ENCODE data around the gene VTA1.

DNA sequence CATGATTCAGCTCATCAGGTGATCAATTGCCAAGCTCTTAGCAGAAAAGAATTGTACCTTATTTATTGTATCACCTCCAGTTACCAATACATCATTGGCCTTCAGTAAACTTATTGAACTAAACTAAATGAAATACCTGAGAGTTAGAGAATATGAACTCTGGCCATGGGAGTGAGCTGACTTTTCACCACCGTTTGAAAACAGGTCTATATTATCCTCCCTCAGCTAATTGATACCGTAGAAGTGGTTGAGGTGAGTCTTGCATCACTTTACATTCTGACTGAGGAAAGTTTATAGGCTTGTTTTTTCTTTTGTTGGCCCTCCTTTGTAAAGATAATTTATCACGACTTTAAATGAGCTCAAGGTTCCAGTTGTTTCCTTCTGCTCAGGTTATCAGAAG lies 102.2 kb downstream of the VTA1 start:
- no peak for TF ChIP-seq ZNF384 (IDR thresholded peaks at IDR 0.05)
- TF ChIP-seq FOXK2 (IDR thresholded peaks at IDR 0.05) = no peak
- no peak for TF ChIP-seq ELF4 (IDR thresholded peaks at IDR 0.05)

All from HEK293T (cell line).